NOMO-1 (cell line): ENCODE data around the gene LCOR.
"Not testable (repeated sequence)": the region's sequence is repeated elsewhere in the genome, so short reads cannot be mapped to it uniquely, and the experiment has no call there.

ENCODE experiments used
- DNase-seq, 2 experiments: peaks; one replicate each; lab custom pipeline; 2025; ENCODE audit not compliant: unreplicated experiment in 2 of 2; lab: John Stamatoyannopoulos, UW

The LCOR gene

DNA sequence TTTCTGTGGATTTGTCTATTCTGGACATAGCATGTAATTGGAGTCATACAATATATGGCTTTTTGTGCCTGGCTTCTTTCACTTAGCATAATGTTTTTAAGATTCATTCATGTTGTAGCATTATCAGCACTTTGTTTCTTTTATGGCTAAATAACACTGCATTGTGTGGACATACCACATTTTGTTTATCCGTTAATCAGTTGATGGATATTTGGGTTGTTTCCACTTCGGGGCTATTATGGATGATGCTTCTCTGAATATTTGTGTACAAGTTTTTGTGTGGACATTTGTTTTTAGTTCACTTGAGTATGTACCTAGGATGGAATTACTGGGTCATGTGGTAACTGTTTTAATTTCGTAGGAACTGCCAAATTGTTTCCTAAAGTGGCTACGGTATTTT, 6.4 kb downstream of the LCOR start:
- no peak for DNase-seq

DNA sequence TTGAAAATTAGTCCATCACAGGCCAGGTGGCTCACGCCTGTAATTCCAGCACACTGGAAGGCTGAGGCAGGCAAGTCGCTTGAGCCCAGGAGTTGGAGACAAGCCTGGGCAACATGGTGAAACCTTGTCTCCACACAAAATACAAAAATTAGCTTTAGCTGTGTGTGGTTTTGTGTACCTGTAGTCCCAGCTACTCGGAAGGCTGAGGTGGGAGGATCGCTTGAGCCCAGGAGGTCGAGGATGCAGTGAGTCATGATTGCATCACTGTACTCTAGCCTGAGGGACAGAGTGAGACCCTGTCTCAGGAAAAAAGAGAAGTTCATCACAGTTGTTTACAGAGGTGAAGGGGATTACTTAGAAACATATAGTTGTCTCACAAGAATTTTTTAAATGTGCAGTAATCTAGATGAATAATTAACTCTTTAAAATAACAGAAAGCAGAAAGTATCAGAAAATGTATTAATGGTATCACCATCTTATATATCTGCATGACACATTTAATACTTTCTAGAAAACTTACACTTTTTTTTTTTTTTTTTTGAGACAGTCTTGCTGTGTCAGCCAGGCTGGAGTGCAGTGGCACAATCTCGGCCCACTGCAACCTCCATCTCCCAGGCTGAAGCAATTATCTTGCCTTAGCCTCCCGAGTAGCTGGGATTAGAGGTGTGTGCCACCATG, 8.9 kb downstream of the LCOR start:
- peak in 1 of 2 experiments; percentile 79 for DNase-seq

DNA sequence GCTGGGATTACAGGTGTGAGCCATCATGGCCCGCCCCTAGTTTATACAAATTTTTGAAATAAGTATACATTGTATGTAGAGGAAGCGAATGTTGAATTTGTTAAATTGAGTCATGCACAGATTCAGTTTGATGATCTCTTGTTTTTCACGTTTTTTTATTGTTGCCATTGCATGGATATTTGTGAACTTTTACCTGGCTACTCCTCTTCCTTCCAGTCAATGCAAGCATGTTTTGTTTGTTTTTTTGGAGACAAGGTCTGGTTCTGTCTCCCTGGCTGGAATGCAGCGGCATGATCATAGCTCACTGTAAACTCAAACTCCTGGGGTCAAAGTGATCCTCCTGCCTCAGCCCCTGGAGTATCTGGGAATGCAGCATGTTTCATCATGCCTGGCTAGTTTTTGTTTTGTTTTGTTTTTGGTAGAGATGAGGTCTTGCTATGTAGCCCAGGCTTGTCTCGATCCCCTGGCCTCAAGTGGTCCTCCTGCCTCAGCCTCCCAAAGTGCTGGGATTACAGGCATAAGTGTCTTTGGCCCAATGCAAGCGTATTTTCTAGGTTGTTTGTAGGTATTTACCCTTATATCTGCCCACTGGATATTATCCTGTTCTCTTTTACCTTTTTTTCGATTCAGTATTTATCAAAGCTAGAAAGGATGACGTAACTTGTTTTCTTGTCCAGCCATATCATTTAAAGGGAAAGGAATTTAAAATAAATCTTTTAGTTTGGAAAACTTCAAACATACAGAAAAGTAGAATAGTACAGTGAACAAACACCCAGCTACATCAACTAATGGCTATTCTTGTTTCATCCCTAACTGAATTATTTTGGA, 11.0 kb downstream of the LCOR start:
- DNase-seq: no peak

DNA sequence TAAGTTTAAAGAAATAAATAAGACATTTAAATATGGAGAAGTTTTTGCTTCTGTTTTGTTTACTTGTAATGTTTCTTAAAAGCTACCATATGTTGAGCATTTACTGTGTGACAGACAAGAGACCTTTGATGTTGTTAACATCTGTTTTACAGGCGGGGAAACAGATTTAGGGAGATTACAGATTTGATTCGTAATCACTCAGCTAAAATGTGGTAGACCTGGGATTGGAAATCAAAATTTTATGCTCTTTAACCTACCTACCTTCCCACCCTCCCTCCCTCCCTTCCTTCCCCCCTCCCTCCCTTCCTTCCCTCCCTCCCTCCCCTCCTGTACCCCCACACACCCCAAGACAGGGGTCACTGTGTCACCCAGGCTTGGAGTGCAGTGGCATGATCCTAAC, 11.7 kb downstream of the LCOR start:
- DNase-seq: no peak

DNA sequence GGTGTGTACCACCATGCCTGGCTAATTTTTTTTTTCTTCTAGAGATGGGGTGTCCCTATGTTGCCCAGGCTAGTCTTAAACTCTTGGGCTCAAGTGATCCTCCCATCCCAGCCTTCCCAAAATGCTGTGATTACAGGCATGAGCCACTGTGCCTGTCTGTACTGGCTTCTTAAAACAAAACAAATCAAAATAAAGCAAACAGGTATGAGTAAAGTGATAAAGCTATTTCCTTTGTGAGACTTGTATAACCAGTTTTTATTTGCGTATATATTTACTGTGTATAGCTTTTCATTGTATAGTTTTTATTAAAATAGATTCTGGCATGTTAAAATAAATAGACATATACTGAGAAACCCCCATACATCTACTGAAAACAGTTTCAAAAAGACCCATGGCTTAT, 14.3 kb downstream of the LCOR start:
- no peak for DNase-seq

DNA sequence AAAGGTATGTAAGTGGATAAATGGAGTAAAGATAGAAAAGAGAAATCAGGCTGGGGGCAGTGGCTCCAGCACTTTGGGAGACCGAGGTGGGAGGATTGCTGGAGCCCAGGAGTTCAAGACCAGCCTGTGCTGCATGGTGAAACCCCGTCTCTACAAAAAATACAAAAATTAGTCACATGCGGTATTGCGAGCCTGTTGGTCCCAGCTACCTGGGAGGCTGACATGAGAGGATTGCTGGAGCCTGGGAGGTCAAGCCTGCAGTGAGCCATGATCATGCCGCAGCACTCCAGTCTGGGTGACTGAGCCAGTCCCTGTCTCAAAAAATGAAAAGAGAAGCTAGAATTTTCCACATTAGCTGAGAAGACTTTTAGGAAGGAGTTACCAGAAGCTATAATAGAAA, 14.8 kb downstream of the LCOR start:
- no peak for DNase-seq

DNA sequence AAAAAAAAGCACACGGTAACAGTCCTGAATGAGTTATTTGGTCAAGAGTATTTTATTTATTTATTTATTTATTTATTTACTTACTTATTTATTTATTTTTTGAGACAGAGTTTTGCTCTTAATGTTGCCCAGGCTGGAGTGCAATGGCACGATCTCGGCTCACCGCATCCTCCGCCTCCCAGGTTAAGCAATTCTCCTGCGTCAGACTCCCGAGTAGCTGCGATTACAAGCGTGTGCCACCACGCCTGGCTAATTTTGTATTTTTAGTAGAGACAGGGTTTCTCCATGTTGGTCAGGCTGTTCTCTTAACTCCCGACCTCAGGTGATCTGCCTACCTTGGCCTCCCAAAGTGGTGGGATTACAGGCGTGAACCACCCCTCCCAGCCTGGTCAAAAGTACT, 15.3 kb downstream of the LCOR start:
- DNase-seq: not testable (repeated sequence)

DNA sequence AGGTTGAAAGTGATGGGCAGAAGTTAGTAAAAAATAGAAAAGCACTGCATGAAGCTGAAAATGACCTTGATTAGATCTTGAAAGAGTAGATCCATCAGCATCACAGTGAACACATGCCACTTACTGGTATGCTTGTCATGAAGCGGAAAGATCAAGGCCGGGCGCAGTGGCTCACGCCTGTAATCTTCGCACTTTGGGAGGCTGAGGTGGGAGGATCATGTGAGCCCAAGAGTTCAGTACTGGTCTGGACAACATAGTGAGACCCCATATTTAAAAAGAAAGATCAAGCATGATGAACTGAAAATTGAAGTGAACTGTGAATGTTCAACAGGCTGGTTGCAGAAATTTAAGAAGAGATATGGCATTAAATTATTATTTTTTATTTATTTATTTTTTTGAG, 18.0 kb downstream of the LCOR start:
- DNase-seq: no peak

DNA sequence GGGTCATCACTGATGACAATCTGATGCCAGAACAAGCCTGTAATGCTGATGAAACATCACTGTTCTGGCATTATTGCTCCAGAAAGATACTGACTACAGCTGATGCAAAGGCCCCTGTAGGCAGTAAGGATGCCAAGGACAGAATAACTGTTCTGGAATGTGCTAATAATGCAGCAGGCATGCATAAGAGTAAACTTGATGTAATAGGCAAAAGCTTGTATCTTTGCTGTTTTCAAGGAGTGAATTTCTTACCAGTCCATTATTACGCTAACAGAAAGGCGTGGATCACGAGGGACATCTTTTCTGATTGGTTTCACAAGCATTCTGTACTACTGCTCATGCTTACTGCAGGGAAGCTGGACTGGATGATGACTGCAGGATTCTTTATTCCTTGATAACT, 18.7 kb downstream of the LCOR start:
- no peak for DNase-seq

DNA sequence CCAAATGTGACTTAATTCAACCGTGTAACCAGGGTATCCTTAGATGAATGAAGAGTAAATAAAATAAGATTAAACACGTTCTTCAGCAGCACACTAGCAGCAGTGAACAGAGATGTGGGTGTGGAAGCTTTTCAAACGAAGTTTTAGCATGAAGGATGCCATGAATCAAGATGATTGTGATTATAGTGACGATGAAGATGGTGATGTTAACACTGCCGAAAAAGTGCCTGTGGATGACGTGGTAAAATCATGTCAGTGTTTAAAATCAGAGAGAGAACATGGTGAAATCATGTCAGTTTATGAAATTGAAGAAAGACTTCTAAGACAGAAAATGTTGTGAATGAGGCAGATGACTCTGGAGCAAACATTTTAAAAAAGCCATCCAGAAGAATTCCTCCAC, 19.2 kb downstream of the LCOR start:
- no peak for DNase-seq

DNA sequence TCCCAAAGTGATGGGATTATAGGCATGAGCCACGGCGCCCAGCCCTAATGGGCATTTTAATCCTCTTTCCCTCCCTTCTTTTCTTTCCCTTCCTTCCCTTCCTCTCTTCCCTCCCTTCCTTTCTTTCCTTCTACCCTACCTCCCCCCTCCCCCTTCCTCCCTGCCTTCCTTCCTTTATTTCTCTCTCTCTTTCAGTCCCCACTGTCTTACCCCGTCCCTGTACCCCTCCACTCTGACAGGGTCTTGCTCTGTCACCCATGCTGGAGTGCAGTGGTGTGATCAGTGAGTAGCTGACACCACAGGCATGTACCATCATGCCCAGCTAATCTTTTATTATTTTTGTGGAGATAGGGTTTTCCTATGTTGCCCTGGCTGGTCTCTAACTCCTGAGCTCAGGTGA, 24.2 kb downstream of the LCOR start:
- no peak for DNase-seq

DNA sequence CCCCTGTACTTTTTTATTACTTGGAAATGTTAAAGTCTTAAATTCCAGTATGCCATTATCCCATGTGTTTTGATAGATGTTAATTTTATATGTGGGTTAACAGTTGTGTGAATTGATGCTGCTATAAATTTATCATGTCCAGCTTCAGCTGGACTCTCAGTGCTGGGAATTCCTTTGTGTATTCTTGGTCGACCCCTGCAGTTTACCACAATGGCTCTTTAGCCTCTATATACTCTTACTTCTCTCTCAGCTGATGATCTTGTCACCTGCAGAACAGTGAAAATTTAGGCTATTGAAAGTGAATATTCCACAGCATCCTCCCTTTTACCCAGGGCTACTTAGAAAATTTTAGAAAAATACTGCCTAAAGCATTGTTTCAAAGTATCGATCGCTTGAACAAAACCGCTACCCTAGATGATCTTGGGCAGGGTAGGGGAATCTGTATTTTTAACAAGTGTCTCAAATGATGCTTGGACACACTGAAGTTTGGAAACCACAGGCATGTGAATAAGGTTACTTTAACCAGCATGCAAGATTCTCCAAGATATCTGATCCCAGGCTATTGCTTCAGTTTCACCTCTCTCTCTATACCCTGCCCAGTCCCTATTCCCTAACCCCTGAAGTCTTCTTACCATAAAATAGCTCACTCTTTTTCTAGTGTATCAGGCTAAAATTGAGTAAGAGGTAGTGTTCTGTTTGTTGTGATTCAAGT, 25.4 kb downstream of the LCOR start:
- DNase-seq: no peak

DNA sequence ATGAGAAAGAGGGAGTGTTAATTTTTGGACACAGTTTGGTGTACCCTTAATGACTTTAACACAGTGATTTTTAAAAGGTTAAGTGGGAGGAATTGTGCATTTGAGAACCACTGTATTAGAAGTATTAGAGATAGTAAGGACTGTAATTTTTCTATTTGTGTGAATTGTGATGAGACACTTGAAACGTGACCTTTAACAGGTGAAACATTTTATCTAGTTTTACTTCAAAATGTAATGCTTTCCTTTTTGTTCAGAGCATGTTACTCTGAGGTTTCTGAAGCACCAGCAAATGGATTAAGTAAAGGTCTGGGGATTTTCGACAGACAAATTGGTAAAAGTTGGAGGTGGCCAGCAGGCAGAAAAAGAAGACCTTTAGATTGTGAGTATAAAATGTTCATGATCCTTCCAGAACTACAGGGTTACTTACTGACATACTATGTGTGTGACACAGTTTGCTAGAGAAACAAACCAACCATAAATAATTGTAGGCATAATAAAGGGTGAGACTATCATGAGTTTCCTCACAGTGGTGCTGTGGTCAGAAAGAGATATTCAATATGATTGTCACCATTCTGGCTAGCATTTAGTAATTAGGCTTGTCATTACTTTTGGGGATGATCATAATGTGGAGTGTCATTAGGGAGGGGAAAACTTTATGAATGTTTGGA, 26.1 kb downstream of the LCOR start:
- DNase-seq: no peak

DNA sequence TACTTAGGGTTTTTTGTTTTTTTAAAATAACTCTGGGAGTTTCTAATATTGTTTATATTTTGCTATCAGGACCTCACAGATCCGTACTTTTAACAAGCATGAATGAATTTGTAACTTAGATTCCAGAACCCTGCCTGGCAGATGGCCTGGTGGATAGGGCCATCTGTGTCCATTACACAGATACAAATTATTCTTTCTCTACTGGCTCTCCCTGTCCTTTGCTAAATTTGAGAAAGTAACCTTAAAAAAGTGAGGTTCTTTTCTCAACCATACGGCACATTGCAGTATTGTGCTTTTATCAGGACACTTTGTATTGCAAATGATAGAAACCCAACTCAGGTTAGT, 26.6 kb downstream of the LCOR start:
- no peak for DNase-seq

DNA sequence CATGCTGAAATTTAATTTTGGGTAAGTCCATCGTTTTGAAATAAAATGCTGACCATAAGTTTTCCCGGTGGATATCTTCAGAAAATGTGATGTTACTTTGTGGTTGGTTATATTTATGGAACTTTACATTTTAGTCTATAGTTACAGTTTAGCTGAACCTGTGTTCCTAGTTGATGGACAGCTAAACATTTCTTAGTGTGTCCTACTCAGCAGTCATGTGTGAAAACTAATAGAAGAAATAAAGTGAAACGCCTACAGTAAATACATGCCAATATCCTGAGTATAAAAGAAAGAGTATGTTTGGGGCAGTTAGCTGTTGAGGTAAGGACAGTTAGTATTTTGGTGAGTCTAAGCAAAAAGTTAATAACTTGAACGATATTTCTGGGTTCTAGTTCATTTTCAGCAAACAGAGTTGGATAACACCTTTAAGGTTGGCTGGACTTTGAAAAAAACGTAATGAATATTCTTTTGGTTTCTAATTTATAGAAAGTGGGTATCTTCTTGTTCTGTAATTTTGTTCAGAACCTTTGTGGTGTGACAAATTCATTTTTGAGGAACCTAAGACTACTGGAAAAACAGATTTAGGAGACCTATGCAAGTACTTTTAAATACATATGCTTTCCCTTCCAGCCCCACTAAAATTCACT, 28.7 kb downstream of the LCOR start:
- DNase-seq: no peak

DNA sequence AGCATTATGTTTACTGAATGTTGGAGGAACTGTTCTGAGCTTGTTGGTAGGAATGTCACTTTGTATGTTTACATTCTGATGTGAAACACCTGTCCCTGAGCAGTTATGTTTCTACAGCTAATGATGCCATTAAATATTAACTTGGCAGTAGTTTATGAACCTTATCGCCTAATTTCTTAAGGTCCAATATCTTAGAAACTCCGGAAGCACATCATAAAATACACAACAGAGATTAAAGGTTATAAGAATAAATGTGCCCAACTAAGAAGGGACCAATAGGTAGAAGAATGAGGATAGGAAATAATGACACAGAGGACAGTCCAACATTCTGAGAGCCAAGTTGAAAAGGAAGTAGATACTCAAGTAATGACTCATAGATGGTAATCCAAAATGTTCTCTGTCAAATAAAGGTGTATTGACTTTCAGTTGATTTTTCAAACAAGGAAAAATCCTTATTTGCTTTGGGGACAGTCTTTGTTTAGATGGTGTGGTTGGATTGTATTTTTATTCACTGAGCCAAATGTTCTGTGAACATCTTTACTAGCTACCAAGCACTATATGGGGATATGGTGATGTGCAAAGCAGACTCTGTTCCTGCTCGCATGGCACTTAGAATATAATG, 31.9 kb downstream of the LCOR start:
- DNase-seq: peak in 1 of 2 experiments; percentile 14

DNA sequence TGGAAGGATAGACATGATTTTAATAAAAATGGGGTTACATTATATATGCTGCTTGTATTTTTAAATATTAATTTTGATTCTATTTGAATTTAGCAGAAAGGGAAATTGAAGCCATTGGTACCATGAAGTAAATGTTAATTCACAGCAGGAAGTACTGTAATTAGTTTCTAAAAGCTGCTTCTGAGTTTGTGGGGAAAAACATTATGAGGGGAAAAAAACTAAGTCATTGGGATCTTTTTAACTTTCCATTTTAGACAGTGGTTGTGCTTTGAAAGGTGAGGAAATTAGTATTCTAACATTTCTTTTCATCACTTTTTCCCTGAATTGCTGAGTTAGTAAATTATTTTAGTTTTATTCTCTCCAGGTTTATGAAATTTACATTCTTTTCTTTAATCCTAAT, 41.0 kb downstream of the LCOR start:
- no peak for DNase-seq

DNA sequence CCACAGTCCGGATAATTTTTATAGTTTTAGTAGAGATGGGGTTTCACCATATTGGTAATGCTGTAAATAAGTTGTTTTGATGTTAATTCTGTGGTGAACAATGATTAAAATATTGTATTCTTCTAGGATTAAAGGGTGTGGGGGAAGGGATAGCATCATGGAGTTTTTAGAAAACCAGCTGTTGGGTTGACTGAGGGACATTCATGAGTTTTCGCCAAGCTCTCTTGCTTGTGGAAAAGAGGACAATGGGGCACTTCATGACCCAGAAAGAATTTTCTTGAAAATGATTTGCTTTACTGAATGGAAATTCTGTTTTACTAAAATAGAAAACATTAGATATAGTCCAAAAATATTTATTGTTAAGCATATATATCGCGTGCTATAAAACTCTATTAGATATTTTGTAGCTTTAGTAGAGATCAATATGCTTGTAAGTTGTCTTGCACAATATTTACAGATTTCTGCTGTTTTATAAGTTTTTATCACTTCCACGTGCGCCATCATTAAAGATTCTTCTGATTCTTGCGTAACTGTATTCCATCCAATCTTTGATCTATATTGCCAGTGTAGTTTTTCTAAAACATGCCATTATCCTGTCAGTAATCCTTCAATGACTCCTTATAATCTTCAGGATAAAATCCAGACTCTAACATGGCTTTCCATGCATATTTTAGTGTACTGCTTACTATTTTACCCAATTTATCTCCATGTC, 41.8 kb downstream of the LCOR start:
- DNase-seq: no peak

DNA sequence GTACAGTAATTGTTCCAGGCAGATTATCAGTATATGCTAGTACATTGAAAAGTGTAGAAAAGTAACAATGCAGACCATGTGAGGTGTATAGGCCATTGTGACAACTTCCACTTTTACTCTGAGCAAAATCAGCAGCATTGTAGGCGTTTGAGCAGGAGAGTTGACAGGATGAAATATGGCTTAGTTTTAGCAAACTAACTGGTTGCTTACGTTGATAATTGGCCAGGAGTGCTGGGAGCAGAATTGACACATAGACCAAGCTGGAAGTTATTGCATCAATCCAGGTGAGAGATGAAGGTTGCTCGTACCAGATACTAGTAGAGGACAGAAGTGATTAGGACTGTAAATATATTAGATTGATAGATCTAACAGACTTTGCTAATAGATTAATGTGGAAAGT, 46.0 kb downstream of the LCOR start:
- peak in 1 of 2 experiments; percentile 1 for DNase-seq

DNA sequence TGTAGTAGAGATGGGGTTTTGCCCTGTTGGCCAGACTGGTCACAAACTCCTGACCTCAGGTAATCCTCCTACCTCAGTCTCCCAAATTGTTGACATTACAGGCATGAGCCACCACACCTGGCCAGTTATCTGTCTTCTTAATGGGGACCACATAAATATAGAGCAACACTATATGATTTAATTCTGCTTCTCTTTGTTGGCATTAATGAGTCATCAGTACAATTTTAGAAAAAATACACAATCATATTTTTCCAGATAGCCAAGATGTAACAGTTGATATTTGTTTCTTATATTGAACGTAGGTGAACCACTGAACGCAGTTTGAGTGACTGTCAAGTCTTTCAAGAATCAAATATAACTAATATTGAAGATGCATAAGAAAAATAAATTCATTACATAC, 48.5 kb downstream of the LCOR start:
- no peak for DNase-seq
